Measurements from ENCODE around the gene ZNF396. TPM values are rescaled to one million over a fixed set of nuclear protein-coding genes. Genes with fewer than 3 reads are reported as not detected.
A peak's percentile ranks its signal among the peaks of the same experiment; 100 is the strongest.

Gene ZNF396
- total and polyA plus RNA-seq, 2 donors from 2014 or later, result 4.7 to 6.5 TPM

DNA sequence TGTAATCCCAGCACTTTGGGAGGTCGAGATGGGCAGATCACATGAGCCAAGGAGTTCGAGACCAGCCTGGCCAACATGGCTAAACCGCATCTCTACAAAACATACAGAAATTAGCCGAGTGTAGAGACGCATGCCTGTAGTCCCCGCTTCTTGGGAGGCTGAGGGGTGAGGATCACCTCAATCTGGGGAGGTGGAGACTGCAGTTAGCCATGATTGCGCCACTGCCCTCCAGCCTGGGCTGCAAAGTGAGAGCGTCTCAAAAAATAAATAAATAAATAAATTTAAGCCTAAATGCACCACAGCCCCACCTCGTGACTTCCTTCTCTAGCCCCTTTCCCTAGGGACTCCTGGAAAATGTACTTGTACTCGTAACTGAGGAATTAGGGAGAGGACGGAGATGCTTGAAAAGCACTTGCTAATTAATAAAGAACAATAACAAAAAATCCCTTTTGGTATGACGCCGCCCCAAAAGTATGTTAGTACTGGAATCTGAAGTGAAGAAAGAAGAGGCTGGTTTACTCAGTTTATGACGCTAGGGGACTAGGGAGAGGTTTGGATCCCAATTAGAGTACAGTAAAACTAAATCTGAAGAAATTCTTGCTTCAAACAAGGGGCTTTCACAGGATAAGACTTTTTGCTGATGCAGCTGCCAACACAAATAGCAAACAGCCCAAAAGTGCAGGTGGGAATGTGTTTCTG is 887 bp upstream of the ZNF396 start:
- no peak overlapping the region for H3K9ac ChIP-seq (ENCODE audit: low read length in 3 of 3)
- H3K27ac ChIP-seq (ENCODE audit: low read depth in 2 of 2, low read length in 2 of 2), result no peak overlapping the region
- DNase-seq (peak in 1 of 5 donors; percentile 35), FAIRE-seq (no peak)
- no peak overlapping the region for H3K4me3 ChIP-seq (ENCODE audit: low read length in 3 of 3)
- H3K4me1 ChIP-seq (ENCODE audit: control insufficient read depth in 2 of 3, insufficient read depth in 2 of 3, low read depth in 1 of 3, low read length in 3 of 3), result peaks cover 0 to 3% (median 0%) of the 10 kb centered on the region in 3 donors
- H3K27me3 ChIP-seq (ENCODE audit: control insufficient read depth, insufficient read depth, low read length), result no peaks in the 10 kb centered on the region
- no peaks in the 10 kb centered on the region for H3K9me3 ChIP-seq (ENCODE audit: control insufficient read depth in 2 of 3, insufficient read depth in 1 of 3, low read length in 3 of 3)
- no peak for TF ChIP-seq CTCF (IDR thresholded peaks at IDR 0.05; ENCODE audit: borderline replicate concordance, extremely low read depth, insufficient read depth)
- no peaks in the 10 kb centered on the region for H3K36me3 ChIP-seq (ENCODE audit: control insufficient read depth in 2 of 3, insufficient read depth in 3 of 3, low read length in 3 of 3)
- intact Hi-C loops (cut with DNase I), result no loop called here

GRCh38 chr18:35376393-35376741 is 770 bp downstream of the ZNF396 start:
- FAIRE-seq, result no peak
- intact Hi-C loops (cut with DNase I), result no loop called here

DNA sequence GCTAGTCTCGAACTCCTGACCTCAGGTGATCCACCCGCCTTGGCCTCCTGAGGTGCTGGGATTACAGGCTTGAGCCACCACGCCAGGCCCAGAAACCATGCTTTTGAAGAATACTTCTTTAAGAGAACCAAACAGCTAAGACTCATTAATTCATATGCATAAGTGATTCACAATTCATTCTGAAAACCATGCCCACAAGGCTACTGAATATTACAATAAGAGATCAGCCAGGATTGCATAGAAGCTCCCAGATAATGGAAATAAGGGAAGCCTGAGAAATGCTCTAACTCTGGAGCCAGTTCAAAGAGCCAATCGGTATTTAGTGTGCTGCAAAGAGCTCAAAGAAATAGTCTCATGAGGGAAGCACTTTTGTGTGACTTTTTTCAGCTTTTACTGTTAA is 2.4 kb downstream of the ZNF396 start:
- DNase-seq (no peak), FAIRE-seq (no peak)
- H3K4me3 ChIP-seq (ENCODE audit: low read length in 3 of 3), result no peak overlapping the region
- TF ChIP-seq CTCF (IDR thresholded peaks at IDR 0.05; ENCODE audit: borderline replicate concordance, extremely low read depth, insufficient read depth), result no peak
- H3K9me3 ChIP-seq (ENCODE audit: control insufficient read depth in 2 of 3, insufficient read depth in 1 of 3, low read length in 3 of 3), result no peaks in the 10 kb centered on the region
- peaks cover 0 to 3% (median 0%) of the 10 kb centered on the region in 3 donors for H3K4me1 ChIP-seq (ENCODE audit: control insufficient read depth in 2 of 3, insufficient read depth in 2 of 3, low read depth in 1 of 3, low read length in 3 of 3)
- H3K36me3 ChIP-seq (ENCODE audit: control insufficient read depth in 2 of 3, insufficient read depth in 3 of 3, low read length in 3 of 3), result no peaks in the 10 kb centered on the region
- no peak overlapping the region for H3K9ac ChIP-seq (ENCODE audit: low read length in 3 of 3)
- H3K27me3 ChIP-seq (ENCODE audit: control insufficient read depth, insufficient read depth, low read length), result no peaks in the 10 kb centered on the region
- intact Hi-C loops (cut with DNase I), result no loop called here
- H3K27ac ChIP-seq (ENCODE audit: low read depth in 2 of 2, low read length in 2 of 2), result no peak overlapping the region

More at GRCh38 chr18:35376393-35376741, 770 bp downstream of the ZNF396 start:
- peak in 3 of 5 donors; percentile 22 to 80 (median 39) for DNase-seq
- no peak for TF ChIP-seq CTCF (IDR thresholded peaks at IDR 0.05; ENCODE audit: borderline replicate concordance, extremely low read depth, insufficient read depth)
- Histone ChIP-seq H3K4me1 (ENCODE audit: control insufficient read depth in 2 of 3, insufficient read depth in 2 of 3, low read depth in 1 of 3, low read length in 3 of 3) (peaks cover 0 to 3% (median 0%) of the 10 kb centered on the region in 3 donors), H3K9me3 (ENCODE audit: control insufficient read depth in 2 of 3, insufficient read depth in 1 of 3, low read length in 3 of 3) (no peaks in the 10 kb centered on the region), H3K27ac (ENCODE audit: low read depth in 2 of 2, low read length in 2 of 2) (no peak overlapping the region), H3K36me3 (ENCODE audit: control insufficient read depth in 2 of 3, insufficient read depth in 3 of 3, low read length in 3 of 3) (no peaks in the 10 kb centered on the region), H3K9ac (ENCODE audit: low read length in 3 of 3) (peak overlapping the region in 1 of 3 donors; percentile 60), H3K27me3 (ENCODE audit: control insufficient read depth, insufficient read depth, low read length) (no peaks in the 10 kb centered on the region), H3K4me3 (ENCODE audit: low read length in 3 of 3) (peak overlapping the region; percentile 54 to 83 (median 81))
